ENCODE results near the gene AQP1.
A peak's percentile ranks its signal among the peaks of the same experiment; 100 is the strongest.

Gene AQP1

GRCh38 chr7:30911561-30911969 is at the start of gene AQP1:
Gene AQP1, plus strand, starts transcription at chr7:30911853. Its CDS starts 57 bp downstream, at chr7:30911910.
- DNase-seq = peak; percentile 30 to 32

DNA sequence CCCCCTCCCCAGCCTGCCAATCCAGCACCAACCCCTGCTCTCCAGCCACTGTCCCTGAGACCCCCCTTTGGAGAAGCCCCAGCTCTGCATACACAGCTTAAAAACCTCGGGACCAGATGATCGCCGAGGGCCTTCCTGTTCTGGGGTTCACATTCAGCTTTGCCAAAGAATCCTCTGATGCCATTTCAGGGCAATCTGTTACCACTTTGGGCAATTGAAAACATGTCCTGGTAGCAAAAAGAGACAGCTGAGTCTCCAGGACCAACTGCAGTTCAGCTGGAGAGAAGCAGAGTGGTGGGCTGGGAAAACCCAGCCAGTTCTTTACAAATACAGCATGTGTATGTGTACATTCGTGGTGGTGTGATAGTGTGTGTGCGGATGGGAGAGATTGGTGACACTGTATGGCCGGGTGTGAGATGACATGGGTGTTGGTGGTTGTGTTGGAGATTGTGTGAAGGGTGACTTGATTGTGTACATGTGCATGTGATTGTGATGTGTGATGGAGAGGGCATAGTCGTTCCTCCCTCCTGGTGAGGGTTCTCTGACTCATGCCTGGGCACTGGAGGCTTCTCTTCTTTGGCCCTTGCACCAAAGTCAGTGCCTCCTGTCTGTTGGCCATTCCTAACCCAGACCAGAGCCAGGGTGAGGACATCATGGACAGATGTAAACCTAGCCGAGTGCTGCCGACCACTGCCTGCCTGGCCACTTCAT is 48.5 kb upstream of the AQP1 start:
- no peak for DNase-seq

- no peak for DNase-seq
Observed at GRCh38 chr7:30863706-30864035, 48.0 kb upstream of the AQP1 start.

DNA sequence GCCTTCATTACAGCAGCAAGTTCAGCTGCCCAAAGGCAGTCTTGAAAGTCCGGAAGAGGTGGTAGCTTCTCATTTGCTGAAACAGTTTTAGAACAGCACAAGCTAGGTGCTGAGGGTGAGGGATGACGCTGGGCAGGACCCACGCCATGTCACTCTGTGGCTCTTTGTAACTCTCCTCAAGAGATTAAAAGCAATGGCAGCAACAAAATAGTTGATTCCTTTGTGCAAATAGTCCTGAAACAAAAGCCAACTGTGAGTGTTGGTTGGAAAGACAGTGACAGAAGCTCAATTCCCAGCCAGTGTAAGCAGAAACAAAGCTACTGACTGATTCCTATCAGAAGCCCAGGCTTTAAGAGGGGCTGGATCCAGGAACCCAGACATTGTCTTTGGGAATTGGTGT is 47.6 kb upstream of the AQP1 start:
- no peak for DNase-seq

GRCh38 chr7:30865076-30865475 is 46.6 kb upstream of the AQP1 start:
- no peak for DNase-seq

- DNase-seq = no peak
Observed at GRCh38 chr7:30865821-30866220, 45.8 kb upstream of the AQP1 start.

GRCh38 chr7:30866939-30867338 is 44.7 kb upstream of the AQP1 start:
- no peak for DNase-seq

- no peak for DNase-seq
Observed at GRCh38 chr7:30867483-30867882, 44.2 kb upstream of the AQP1 start.

DNA sequence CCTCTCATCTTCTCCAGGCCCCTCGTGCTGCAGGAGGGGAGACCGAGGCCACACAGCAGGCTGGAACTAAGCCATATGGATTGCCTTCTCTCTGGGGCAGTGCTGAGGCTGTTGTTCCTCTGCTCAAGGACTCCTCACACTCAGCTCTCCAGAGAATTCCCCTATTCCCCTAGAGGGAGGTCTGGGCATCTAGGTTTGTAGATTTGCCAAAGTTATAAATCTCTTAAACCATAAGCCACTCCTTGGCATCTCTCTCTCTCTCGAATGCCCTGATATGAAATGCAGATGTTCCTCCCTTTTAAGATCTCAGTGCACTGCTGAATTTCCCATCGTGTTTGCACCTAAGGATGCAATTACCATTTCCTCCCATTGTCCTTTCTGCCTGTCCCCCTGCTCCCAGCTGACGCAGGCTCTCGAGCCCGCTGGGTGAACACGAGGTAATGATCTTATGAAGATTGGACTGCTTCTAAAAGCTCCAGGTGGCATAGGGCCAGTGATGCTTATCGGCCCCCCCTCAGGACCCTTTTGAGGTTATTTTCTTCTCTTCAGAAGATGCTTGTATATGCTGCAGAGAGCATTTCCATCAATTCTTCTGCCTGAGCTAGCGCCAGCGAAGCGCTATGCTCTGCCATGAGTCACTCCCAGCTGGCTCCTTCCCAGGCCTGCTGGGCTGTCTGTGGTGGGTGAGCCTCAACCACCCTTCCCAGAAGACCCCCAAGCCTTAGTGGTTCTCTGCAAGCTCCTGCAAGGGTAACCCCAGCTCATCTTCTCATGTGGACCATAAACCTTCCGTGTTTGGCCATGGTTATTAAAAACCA is 41.6 kb upstream of the AQP1 start:
- no peak for DNase-seq

DNA sequence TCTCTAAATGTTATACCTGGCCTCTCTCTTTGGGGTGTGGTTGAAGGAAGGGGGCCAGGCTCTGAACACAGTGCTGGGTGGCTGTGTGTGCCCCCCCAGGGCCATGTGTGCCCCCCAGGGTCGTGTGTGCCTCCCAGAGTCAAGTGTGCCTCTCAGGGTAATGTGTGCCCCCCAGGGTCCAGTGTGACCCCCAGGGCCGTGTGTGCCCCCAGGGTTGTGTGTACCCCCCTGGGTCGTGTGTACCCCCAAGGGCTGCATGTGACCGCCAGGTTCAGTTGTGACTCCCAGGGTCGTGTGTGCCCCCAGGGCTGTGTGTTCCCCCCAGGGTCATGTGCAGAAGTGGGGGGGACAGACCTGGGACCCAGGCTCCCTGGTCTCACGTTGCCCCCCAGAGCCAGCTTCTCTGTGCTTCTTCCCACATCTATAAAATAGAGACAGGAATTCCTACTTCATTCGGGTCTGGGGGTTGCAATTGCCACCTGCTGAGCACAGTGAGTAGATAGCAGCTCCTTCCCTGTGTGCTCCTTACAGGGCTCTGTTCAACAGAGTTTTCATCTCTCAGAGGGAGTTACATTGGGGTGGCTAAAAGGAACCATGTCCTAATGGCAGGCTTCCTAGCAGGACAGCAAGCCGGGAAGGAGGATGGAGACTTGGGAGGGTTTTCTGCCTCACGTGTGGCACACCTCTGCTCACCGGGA is 40.7 kb upstream of the AQP1 start:
- no peak for DNase-seq

- no peak for DNase-seq
Observed at GRCh38 chr7:30871655-30872054, 40.0 kb upstream of the AQP1 start.

DNA sequence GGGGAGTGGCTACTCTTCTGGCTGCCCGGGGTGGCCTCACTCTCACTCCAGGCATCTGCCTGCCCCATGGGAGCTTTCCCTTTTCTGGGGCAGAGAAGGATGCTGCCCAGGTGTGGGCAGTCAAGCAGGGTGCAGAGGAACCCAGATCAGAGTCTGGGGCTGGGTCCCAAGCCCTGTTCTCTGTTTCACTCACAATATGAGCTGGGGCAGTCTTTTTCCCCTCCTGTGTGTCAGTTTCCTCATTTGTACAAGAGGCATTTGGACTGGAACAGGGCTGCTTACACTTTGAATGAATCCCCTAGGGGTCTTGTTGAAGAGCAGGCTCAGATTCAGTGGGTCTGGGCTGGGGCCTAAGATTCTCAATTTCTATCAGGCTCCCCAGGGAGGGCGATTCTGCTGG is 38.4 kb upstream of the AQP1 start:
- no peak for DNase-seq

DNA sequence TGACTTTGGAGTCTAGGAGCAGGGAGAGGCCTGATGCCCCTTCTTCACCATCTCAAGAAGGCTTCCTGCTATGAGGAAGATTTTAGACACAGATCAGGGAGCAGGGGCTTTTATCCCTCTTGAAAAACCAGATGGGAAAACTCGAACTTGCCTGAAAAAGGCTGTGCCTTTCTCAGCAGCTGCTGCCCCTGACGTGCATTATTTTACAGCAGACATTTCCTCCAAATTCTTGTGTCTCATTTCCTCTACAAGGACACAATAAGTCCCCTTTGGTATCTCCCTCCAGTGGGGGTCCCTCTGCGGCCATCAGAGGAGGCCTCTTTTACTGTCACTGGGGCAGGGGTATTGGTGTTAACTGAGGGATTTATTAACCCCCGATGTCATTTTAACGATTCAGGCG is 38.0 kb upstream of the AQP1 start:
- no peak for DNase-seq

DNA sequence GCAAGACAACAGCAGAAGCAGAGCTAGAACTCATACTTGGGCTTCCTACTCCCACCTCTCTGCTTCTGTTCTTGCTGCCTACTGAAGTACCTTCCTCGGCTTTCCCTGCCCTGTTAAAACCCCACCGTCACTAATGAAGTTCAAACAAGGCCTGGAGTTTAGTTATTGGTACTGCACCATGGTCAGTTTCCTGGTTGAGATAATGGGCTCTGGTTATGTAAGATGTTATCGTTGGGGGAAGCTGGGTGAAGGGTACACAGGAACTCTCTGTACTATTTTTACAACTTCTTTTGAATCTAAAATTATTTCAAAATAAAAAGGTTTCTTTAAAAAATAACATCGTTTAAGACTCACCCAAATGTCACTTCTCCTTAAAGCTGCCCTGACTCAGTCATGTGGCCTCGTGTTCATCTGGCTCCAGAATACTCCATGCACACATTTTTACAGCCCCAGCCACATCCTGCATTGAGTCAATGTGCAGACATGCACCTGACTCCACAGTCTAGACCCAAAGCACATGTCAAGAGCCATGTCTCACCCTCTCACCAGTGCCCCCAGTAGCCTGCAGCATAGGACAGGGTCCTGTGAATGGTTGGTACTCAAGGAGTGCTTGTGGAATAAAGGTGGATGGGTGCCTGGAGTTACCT is 36.9 kb upstream of the AQP1 start:
- DNase-seq = no peak

GRCh38 chr7:30877015-30877769 is 34.5 kb upstream of the AQP1 start:
- no peak for DNase-seq

- DNase-seq = no peak
Observed at GRCh38 chr7:30877993-30878392, 33.7 kb upstream of the AQP1 start.

GRCh38 chr7:30879139-30880124 is 32.2 kb upstream of the AQP1 start:
- no peak for DNase-seq

GRCh38 chr7:30880125-30880720 is 31.4 kb upstream of the AQP1 start:
- no peak for DNase-seq

GRCh38 chr7:30880941-30881340 is 30.7 kb upstream of the AQP1 start:
- no peak for DNase-seq

- DNase-seq = no peak
Observed at GRCh38 chr7:30881448-30881847, 30.2 kb upstream of the AQP1 start.

DNA sequence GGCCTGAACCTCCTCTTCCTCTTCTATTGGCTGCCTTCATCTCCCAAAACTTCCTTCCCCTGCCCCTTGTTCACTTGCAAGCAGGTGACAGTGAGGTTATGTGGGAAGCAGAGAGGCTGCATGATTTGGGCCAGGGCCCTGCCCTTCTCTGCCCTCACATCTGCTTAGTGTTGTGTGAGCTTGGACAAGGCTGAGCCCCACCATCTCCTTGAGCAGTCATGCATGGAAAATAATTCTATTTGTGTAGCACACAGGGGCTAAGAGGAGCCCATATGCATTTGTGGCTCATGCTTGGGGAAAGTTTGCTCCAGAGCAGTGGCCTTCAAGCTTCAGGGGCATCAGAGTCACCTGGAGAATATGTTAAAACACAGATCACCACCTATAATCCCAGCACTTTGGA is 26.8 kb upstream of the AQP1 start:
- no peak for DNase-seq
